H1 (cell line): ENCODE results near the gene SKAP1. TPM values are rescaled to one million over a fixed set of nuclear protein-coding genes. Genes with fewer than 3 reads are reported as not detected.

ENCODE experiments used
- CTCF ChIA-PET: fragments of 300-600 bp; sonication (Branson Sonifier 250); formaldehyde crosslinking; loops from one replicate; lab custom pipeline; 2021; ENCODE audit not compliant: partially characterized antibody; lab: Charles Lee
- POLR2A ChIA-PET: fragments of 300-600 bp; sonication (Branson Sonifier 250); formaldehyde crosslinking; loops from one replicate; lab custom pipeline; 2021; ENCODE audit warnings: inconsistent platforms; ENCODE audit not compliant: partially characterized antibody; lab: Charles Lee
- DNase-seq, 2 experiments: peaks; one replicate each; pipeline versions ENCODE4 v3.0.0 to v3.0.0-alpha.2; 2010 to 2022; ENCODE audit warnings: low spot score in 2 of 2, low read depth in 1 of 2, mixed read lengths in 1 of 2
- FAIRE-seq: peaks from 2 replicates; lab custom pipeline; 2011; peaks lifted over from hg19 to GRCh38; lab: Jason Lieb, UNC
- H2AFZ ChIP-seq: 2 replicates; pipeline ENCODE4 v1.8.1; 2012; ENCODE audit warnings: low read length, inconsistent platforms
- H2AK5ac ChIP-seq: 2 replicates; pipeline ENCODE4 v1.6.1; 2013; ENCODE audit warnings: low read depth, low read length
- H2BK120ac ChIP-seq: replicated peaks from 2 replicates; pipeline ENCODE3; 2013; ENCODE audit warnings: low read depth, low read length, inconsistent platforms
- H2BK12ac ChIP-seq: 2 replicates; pipeline ENCODE4 v1.6.1; 2013; ENCODE audit warnings: low read depth, low read length
- H2BK15ac ChIP-seq: 2 replicates; pipeline ENCODE4 v1.6.1; 2013; ENCODE audit warnings: low read length
- H2BK20ac ChIP-seq: 2 replicates; pipeline ENCODE4 v1.6.1; 2013; ENCODE audit warnings: low read length
- H2BK5ac ChIP-seq: 2 replicates; pipeline ENCODE4 v1.6.1; 2013; ENCODE audit warnings: low read depth, low read length
- H3K14ac ChIP-seq: 2 replicates; pipeline ENCODE4 v1.6.1; 2013; ENCODE audit warnings: inconsistent platforms; ENCODE audit not compliant: insufficient read length
- H3K18ac ChIP-seq: 2 replicates; pipeline ENCODE4 v1.6.1; 2013; ENCODE audit warnings: low read length; ENCODE audit errors: extremely low read depth
- H3K23ac ChIP-seq: 2 replicates; pipeline ENCODE4 v1.6.1; 2013; ENCODE audit warnings: inconsistent platforms; ENCODE audit not compliant: insufficient read length
- H3K23me2 ChIP-seq: 2 replicates; pipeline ENCODE4 v1.6.1; 2013; ENCODE audit warnings: low read depth, low read length
- H3K27ac ChIP-seq: 2 replicates; pipeline ENCODE4 v1.6.1; 2011; ENCODE audit warnings: low read depth, low read length, inconsistent platforms
- H3K27me3 ChIP-seq, 4 experiments: replicated peaks in 1 of 4; 1 replicate in 1 of 4; 2 replicates in 3 of 4; pipeline versions ENCODE4 v1.6.1 to v1.8.1; 2011 to 2013; ENCODE audit warnings: low read length in 3 of 4, mild to moderate bottlenecking in 3 of 4, inconsistent platforms in 2 of 4, mixed read lengths in 2 of 4, moderate library complexity in 1 of 4; ENCODE audit not compliant: control insufficient read depth in 3 of 4, insufficient read depth in 3 of 4; ENCODE audit errors: extremely low read depth in 1 of 4
- H3K36me3 ChIP-seq, 4 experiments: 2 replicates each; pipeline versions ENCODE4 v1.6.1 to v1.8.1; 2011 to 2013; ENCODE audit warnings: mild to moderate bottlenecking in 4 of 4, low read length in 3 of 4, moderate library complexity in 2 of 4, control low read depth in 1 of 4, inconsistent platforms in 1 of 4; ENCODE audit not compliant: insufficient read depth in 4 of 4, control insufficient read depth in 2 of 4
- H3K4ac ChIP-seq: replicated peaks from 2 replicates; pipeline ENCODE3; 2013; ENCODE audit warnings: low read length, low read depth, mixed read lengths, inconsistent platforms; ENCODE audit not compliant: insufficient read length
- H3K4me1 ChIP-seq, 4 experiments: replicated peaks in 1 of 4; 1 replicate in 1 of 4; 2 replicates in 3 of 4; pipeline versions ENCODE4 v1.6.1 to v1.8.1; 2011 to 2013; ENCODE audit warnings: low read length in 3 of 4, inconsistent platforms in 2 of 4, mixed read lengths in 1 of 4; ENCODE audit not compliant: insufficient read depth in 4 of 4, control insufficient read depth in 3 of 4
- H3K4me2 ChIP-seq, 2 experiments: 2 replicates each; pipeline versions ENCODE4 v1.6.1 to v1.8.1; 2011 to 2013; ENCODE audit warnings: low read depth in 2 of 2, low read length in 2 of 2, control low read depth in 1 of 2, inconsistent platforms in 1 of 2, mild to moderate bottlenecking in 1 of 2; ENCODE audit not compliant: insufficient read depth in 1 of 2
- H3K4me3 ChIP-seq, 4 experiments: fragments of 200-600, 300-600 bp in 1 of 4; sonication (generic), shearing (Covaris generic), sonication (Bioruptor Twin) in 1 of 4; 2 replicates each; pipeline versions ENCODE4 v1.5.1 to v1.8.1; 2011 to 2016; ENCODE audit warnings: low read length in 4 of 4, low read depth in 3 of 4, control low read depth in 2 of 4, inconsistent platforms in 2 of 4, mild to moderate bottlenecking in 2 of 4, mixed read lengths in 1 of 4, moderate library complexity in 1 of 4; ENCODE audit not compliant: insufficient read depth in 2 of 4; ENCODE audit errors: extremely low read depth in 1 of 4
- H3K56ac ChIP-seq: replicated peaks from 2 replicates; pipeline ENCODE3; 2013; ENCODE audit warnings: low read depth, mild to moderate bottlenecking, mixed read lengths, low read length, inconsistent platforms; ENCODE audit not compliant: insufficient read length
- H3K79me1 ChIP-seq: 2 replicates; pipeline ENCODE4 v1.6.1; 2013; ENCODE audit warnings: low read depth, low read length, control low read depth
- H3K79me2 ChIP-seq, 2 experiments: 2 replicates each; pipeline versions ENCODE4 v1.6.1 to v1.8.1; 2012 to 2013; ENCODE audit warnings: low read length in 2 of 2, mild to moderate bottlenecking in 2 of 2, inconsistent platforms in 1 of 2; ENCODE audit not compliant: insufficient read depth in 2 of 2, control insufficient read depth in 1 of 2
- H3K9ac ChIP-seq, 4 experiments: replicated peaks in 1 of 4; 1 replicate in 1 of 4; 2 replicates in 3 of 4; pipeline versions ENCODE4 v1.6.1 to v1.8.1; 2011 to 2013; ENCODE audit warnings: low read depth in 3 of 4, low read length in 3 of 4, control low read depth in 2 of 4, mild to moderate bottlenecking in 2 of 4, moderate library complexity in 2 of 4, inconsistent platforms in 1 of 4; ENCODE audit errors: extremely low read depth in 1 of 4
- H3K9me3 ChIP-seq, 2 experiments: 2 replicates each; pipeline versions ENCODE4 v1.6.1 to v1.8.1; 2012 to 2013; ENCODE audit warnings: mild to moderate bottlenecking in 2 of 2, moderate library complexity in 2 of 2, control low read depth in 1 of 2, inconsistent platforms in 1 of 2, low read depth in 1 of 2, low read length in 1 of 2, mixed read lengths in 1 of 2; ENCODE audit not compliant: insufficient read depth in 2 of 2
- H4K20me1 ChIP-seq, 2 experiments: replicated peaks in 1 of 2; 2 replicates each; pipeline versions ENCODE3 to v1.8.1; 2011 to 2013; ENCODE audit warnings: inconsistent platforms in 2 of 2, low read length in 2 of 2, mild to moderate bottlenecking in 1 of 2; ENCODE audit not compliant: insufficient read depth in 2 of 2, control insufficient read depth in 1 of 2
- H4K5ac ChIP-seq: 2 replicates; pipeline ENCODE4 v1.6.1; 2013; ENCODE audit warnings: low read length, low read depth, mixed read lengths, inconsistent platforms; ENCODE audit not compliant: insufficient read length
- H4K8ac ChIP-seq: 2 replicates; pipeline ENCODE4 v1.8.0; 2013; ENCODE audit warnings: mild to moderate bottlenecking, moderate library complexity, low read length, inconsistent platforms; ENCODE audit not compliant: insufficient read depth; ENCODE audit errors: extremely low read depth
- H4K91ac ChIP-seq: replicated peaks from 2 replicates; pipeline ENCODE3; 2013; ENCODE audit warnings: low read length, mixed read lengths, inconsistent platforms; ENCODE audit not compliant: insufficient read length
- FOSL1 ChIP-seq: IDR thresholded peaks from 2 replicates; pipeline ENCODE4 v1.6.1; 2011; ENCODE audit warnings: mild to moderate bottlenecking, low read depth, low read length, moderate library complexity; ENCODE audit not compliant: insufficient read depth
- KDM5A ChIP-seq: fragments of 200-600 bp; IDR thresholded peaks from 2 replicates; pipeline ENCODE4 v1.7.1; 2012; ENCODE audit warnings: mild to moderate bottlenecking, low read length, inconsistent platforms, mixed read lengths
- SIX5 ChIP-seq: IDR thresholded peaks from 2 replicates; pipeline ENCODE4 v1.6.1; 2011; ENCODE audit warnings: mild to moderate bottlenecking, low read depth, low read length
- TCF12 ChIP-seq: IDR thresholded peaks from 2 replicates; pipeline ENCODE4 v1.6.1; 2011; ENCODE audit warnings: low read depth, mild to moderate bottlenecking, low read length
- WGBS, 2 experiments: shearing (Covaris generic) in 1 of 2; methylation state at CpG; one replicate each; pipeline versions ENCODE4 v1.1.6 to v1.1.7; 2013 to 2015; ENCODE audit warnings: low lambda C conversion rate in 2 of 2, mixed read lengths in 2 of 2, inconsistent platforms in 1 of 2, low coverage in 1 of 2, missing lambda C conversion rate in 1 of 2; ENCODE audit not compliant: insufficient replicate concordance in 2 of 2, insufficient coverage in 1 of 2, insufficient read length in 1 of 2; ENCODE audit errors: extremely low coverage in 1 of 2, missing lambda C conversion rate in 1 of 2; 5-methylcytosine and 5-hydroxymethylcytosine counted together
- polyA plus RNA-seq, 7 experiments: library from polyadenylated mRNA; depleted of rRNA in 3 of 7; stranded (reverse) in 5 of 7; unstranded in 2 of 7; fragments of >200 nt in 5 of 7; fragments of 200-250 nt in 2 of 7; gene quantifications; 1 replicate in 5 of 7; 2 replicates in 1 of 7; 4 replicates in 1 of 7; pipeline versions ENCODE4 v1.2.1 to v1.2.3, GENCODE V29; 2011 to 2013; ENCODE audit warnings: missing spikeins in 2 of 7, mixed read lengths in 2 of 7
- total RNA-seq: library from RNA; stranded (reverse); fragmentation: NEBNext Ultra II Directional; extraction: Animal tissue kit (Norgen Biotek cat#: 25700); gene quantifications from 2 replicates; pipeline ENCODE4 v1.2.1, GENCODE V29; 2021

Gene SKAP1
- total and polyA plus RNA-seq, 2 of the 8 experiments (the other 6 are each of a cell fraction or from before 2014, with no cell fraction given), result not detected

DNA sequence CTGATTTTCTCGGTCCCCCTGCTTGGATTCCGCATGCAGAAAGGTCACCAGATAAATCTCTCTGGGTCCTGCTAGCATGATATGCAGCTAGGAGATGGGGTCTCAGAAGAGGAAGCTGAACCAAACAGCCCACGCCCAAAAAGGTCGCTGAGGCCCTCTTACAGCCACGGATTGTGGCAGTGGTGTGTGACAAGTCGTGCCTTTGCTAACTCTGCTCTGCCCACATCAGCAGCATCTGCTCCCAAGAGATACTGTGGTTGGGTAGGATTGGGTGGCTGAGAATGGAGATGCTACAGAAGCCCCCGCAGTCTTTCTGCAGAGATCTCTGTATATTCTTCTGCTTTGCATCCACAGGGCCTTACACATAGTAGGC, 15.2 kb upstream of the SKAP1 start:
- H3K79me1 ChIP-seq, result no peaks in the 10 kb centered on the region
- TF ChIP-seq FOSL1 (no peak), TCF12 (no peak), KDM5A (no peak), SIX5 (no peak)

More for the DNA sequence above, 15.2 kb upstream of the SKAP1 start:
- H3K4ac ChIP-seq, result no peak overlapping the region
- no peaks in the 10 kb centered on the region for H3K23me2 ChIP-seq
- no peaks in the 10 kb centered on the region; a peak in 2 of 7 replicates for H3K4me1 ChIP-seq
- H4K8ac ChIP-seq, result no peak overlapping the region
- WGBS, 2 experiments, result 94% methylated on average over 7 of the region's 7 CpGs; no CpG with 5 or more reads in 1 of the 2 experiments
- no peak overlapping the region for H3K4me2 ChIP-seq
- no peak overlapping the region for H2AFZ ChIP-seq
- no peak overlapping the region for H2AK5ac ChIP-seq
- FAIRE-seq (no peak), DNase-seq (no peak)
- H3K18ac ChIP-seq, result no peak overlapping the region
- no peak overlapping the region for H4K91ac ChIP-seq
- no peak overlapping the region for H3K23ac ChIP-seq
- no peaks in the 10 kb centered on the region for H3K79me2 ChIP-seq
- no peak overlapping the region for H3K27ac ChIP-seq
- H3K56ac ChIP-seq, result no peak overlapping the region
- no peaks in the 10 kb centered on the region for H3K27me3 ChIP-seq
- H4K20me1 ChIP-seq, result no peaks in the 10 kb centered on the region
- no peaks in the 10 kb centered on the region for H3K9me3 ChIP-seq
- no peak overlapping the region for H2BK12ac ChIP-seq
- no peak overlapping the region for H2BK15ac ChIP-seq
- no peak overlapping the region for H3K14ac ChIP-seq
- H3K4me3 ChIP-seq, result no peak overlapping the region
- H3K36me3 ChIP-seq, result no peaks in the 10 kb centered on the region
- ChIA-PET POLR2A (no interaction called here), CTCF (interaction anchor here (1.3 to 3.1 kb wide), 3 partner anchors 12 to 218 kb away, joined by 3 to 13 read pairs (median 5); no protein-coding TSS in a partner anchor)
- H3K9ac ChIP-seq, result no peak overlapping the region
- no peak overlapping the region for H2BK5ac ChIP-seq
- H2BK120ac ChIP-seq, result no peak overlapping the region
- H4K5ac ChIP-seq, result no peak overlapping the region
- H2BK20ac ChIP-seq, result no peak overlapping the region
